Stimulated activated CD4-positive, alpha-beta T cell treated with anti-CD3 and anti-CD28 coated beads, Interleukin-15, amount 100 ng/mL, for 1 hour (primary cell): ENCODE results near the gene P2RX1.
"Not testable (repeated sequence)": the region's sequence is repeated elsewhere in the genome, so short reads cannot be mapped to it uniquely, and the experiment has no call there.

ENCODE experiments used
- DNase-seq, 2 donors: peaks; one replicate each; pipeline ENCODE4 v3.0.0-alpha.2; 2020; ENCODE audit warnings: low read depth in 1 of 2, low spot score in 1 of 2

The P2RX1 gene

DNA sequence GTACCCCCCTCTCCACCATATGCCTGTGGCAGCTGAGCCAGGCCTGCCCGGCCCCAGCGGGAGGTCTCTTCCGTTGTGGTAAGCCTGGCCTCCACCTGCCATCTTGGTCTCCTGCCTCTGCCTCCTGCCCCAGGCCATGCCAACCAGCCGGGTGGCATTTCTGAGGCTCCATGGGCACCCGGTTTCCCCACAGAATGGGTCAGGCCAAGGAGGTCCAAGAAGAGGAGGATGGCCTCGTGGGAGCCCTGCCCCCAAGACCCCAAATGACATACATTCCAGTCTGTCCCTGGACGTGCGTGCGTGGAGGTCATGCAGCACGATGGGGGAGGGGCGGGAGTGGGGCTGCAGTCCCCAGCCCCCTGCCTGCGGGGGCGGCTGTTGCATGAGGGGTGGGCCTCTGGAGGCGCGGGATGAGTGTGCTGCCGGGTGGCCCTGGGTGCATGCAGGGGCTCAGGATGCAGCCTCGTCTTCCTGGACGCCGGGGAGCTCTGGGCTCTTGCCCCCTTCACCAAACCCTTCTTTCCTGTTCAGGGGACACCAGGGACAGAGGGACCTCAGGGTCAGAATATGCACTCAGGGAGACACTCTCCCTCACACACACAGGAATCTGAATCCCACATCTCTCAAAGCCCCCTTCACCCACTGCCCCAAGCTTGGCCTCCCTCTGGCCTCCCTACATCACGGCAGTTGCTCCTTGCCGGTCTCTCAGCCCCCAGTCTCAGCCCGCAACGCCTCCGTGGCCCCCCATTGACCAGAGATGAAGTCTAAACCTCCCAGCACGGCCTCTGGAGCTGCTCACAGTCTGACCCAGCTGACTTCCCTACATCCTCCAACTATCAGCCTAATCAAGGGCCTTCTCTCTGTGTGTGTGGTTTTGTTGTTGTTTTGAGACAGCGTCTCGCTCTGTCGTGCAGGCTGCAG is 54.2 kb downstream of the P2RX1 start:
- no peak for DNase-seq

DNA sequence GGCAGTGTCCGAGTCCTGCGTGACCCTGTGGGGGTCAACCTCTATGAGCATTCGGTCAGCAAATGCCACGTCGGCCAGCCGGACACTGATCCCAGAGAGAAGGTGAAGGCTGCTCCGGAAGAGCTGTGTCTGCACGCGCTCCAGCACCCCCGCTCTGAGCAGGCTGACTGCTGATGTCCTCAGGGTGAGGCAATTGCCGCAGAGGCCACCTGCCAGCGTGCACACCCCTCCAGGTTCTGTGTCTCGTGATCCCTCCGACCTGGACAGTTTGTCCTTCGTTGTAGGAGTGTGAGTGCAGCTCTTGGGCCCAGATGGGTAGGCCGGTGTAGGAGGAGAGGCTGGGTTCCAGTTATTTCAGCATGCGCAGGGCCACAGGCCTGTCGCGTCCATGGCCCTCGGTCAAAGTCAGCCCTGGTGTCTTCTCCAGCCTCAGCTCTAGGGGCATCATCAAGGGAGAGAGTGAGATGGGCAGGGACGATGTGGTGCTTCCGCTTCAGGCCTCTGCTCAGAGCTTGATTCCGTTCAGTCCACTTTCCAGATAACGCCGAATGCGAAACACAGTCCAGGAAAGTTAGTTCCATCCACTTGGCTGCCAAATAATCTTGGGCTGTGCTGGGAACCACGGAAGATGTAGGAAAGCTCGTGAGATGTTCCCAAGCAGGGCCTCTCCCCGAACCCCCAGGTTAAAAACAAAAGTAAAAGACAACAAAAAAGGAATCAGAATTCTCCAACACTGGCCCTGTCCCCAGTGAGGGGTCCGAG is 55.1 kb downstream of the P2RX1 start:
- DNase-seq: no peak

DNA sequence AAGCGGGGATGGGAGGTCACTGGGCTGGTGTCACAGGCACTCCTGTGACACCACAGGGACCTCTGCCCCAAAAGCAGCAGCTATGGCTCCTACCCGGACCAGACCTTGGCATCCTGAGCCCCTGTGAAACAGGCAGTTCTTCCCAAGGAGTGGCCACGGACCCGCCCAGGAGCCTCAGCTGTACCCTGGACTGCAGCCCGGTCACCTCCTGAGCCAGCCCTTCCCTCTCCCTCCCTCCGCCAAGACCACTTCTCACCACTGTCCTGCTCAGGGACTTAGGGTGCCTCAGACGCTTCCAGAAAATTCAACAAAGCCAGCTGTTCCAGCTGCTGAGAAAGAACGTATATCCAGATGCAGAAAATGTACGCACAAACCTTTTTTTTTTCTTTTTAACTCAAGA is 56.3 kb downstream of the P2RX1 start:
- no peak for DNase-seq

DNA sequence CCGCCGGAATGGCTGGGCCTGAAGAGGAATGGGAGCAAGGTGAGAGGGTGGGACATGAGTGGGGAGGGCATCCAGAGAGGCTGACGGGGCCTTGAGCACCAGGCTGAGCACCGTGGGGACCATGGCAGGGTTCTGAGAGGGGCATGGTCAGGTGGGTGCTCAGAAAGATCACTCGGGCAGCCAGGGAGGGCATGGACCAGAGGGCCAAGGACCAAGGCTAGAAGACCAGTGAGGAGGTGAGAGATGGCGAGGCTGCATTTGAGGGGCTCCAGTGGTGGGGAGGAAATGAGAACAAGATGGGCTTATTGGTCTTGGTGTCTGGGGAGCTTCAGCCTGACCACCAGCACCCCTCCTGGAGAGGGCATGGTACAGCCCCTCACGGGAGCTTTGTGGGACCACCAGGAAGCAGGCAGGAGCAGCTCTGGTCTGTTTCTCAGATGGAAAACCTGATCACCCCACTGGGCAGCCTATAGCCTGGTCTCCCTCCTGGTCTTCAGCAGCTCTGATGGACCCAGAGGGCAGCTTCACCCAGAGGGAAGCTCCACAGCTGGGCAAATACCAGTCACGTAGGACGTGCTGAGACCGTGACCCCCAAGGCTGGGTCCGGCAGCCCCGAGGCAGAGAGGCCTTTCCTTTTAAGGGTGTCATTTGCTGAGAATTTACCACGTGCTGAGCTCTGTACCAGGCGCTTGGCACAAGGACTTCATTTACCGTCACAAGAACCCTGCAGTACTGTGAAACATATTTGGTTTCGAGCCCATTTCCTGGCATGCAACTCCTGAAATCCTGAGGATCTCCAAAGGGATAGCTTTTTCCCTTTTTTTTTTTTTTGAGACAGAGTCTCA is 58.8 kb downstream of the P2RX1 start:
- no peak for DNase-seq

DNA sequence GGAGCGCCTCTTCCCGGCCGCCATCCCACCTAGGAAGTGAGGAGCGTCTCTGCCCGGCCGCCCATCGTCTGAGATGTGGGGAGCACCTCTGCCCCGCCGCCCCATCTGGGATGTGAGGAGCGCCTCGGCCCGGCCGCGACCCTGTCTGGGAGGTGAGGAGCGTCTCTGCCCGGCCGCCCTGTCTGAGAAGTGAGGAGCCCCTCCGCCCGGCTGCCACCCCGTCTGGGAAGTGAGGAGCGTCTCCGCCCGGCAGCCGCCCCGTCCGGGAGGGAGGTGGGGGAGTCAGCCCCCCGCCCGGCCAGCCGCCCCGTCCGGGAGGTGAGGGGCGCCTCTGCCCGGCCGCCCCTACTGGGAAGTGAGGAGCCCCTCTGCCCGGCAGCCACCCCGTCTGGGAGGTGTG is 62.1 kb downstream of the P2RX1 start:
- DNase-seq: not testable (repeated sequence)

DNA sequence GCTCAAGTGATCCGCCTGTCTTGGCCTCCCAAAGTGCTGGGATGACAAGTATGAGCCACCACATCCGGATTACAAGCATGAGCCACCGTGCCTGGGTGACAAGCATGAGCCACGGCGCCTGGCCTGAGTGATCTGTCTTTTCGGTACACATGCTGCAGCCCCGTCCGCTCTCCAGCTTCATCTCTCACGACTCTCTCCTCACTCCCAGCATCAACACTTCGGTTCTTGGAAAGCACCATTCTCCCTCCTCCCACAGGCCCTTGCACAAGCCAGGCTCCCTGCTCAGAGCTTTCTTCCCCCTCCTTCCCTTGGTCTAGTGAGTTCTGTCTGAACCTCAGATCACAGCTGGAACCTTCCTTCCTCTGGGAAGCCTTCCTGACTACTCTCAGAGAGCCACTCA is 63.7 kb downstream of the P2RX1 start:
- DNase-seq: no peak

DNA sequence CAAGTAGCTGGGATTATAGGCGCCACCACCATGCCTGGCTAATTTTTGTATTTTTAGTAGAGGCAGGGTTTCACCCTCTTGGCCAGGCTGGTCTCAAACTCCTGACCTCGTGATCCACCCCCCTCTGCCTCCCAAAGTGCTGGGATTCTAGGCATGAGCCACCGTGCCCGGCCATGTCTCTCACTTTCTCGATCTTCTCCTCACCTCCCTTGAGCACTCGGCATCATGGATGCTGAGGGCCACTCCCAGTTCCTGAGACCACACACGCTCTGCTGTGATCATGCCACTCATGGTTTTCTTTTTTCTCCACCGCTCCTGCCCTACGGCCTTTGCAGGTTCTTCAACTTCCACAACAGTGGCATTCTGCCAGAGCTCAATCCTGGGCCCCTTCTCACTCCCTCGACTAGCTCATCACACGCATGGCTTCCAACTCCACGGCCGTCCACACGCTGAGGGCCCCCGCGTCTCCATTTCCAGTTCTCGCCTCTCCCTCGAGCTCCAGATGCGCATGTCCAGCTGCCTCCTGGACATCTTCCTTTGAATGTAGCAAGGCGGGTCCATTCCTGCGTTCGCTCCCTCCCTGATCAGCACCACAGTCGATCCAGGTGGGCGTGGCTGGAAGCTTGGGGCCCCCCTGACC is 64.7 kb downstream of the P2RX1 start:
- no peak for DNase-seq

DNA sequence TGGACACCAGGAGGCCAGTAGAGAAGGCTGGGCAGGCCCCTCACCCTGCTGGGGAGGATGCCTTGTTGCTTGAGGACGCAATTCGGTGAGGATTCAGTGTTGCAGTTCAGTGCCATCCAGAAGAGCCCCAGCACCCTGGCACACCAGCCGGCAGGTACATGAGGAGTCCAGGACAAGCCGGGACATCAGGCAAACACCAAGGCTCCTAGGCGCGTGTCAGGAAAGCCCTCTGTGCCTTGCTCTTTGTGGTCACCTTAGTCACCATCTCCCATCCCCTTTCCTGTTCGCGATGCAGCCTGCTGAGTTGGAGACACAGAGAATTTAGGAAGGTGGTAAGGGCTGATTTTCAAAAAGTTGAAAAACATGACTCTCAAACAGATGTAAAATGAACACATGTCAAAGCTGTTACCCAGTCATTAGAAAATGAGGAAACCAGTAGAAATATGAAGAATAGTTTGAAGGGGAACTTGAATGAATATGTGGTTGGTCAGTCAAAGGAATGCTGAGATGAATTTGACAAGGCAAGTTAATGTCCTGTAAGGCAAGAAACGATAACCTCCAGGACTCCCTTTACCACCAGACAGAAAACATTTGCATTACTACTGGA is 67.9 kb downstream of the P2RX1 start:
- no peak for DNase-seq

DNA sequence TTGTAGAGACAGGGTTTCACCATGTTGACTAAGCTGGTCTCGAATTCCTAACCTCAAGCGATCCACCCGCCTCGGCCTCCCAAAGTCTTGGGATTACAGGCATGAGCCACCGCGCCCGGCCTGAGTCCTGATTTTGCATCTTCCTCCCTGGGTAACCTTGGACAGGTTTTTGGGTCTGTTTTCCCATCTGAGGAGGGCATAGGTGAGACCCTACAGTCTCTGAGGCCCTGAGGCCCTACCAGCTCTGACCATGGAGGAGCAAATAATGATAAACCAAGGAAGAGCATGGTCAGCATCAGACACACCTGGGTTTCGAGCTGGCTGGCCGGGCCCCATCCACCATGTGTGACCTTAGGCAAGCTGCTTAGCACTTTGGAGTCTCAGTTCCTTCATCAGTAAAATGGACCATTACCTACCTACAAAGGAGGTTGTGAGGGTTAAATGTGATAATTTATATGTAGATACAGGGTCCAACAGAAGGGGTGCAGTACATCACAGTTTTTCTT is 69.0 kb downstream of the P2RX1 start:
- DNase-seq: no peak
